ENCODE data around the gene WFIKKN2.

The WFIKKN2 gene, protein sequence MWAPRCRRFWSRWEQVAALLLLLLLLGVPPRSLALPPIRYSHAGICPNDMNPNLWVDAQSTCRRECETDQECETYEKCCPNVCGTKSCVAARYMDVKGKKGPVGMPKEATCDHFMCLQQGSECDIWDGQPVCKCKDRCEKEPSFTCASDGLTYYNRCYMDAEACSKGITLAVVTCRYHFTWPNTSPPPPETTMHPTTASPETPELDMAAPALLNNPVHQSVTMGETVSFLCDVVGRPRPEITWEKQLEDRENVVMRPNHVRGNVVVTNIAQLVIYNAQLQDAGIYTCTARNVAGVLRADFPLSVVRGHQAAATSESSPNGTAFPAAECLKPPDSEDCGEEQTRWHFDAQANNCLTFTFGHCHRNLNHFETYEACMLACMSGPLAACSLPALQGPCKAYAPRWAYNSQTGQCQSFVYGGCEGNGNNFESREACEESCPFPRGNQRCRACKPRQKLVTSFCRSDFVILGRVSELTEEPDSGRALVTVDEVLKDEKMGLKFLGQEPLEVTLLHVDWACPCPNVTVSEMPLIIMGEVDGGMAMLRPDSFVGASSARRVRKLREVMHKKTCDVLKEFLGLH

DNA sequence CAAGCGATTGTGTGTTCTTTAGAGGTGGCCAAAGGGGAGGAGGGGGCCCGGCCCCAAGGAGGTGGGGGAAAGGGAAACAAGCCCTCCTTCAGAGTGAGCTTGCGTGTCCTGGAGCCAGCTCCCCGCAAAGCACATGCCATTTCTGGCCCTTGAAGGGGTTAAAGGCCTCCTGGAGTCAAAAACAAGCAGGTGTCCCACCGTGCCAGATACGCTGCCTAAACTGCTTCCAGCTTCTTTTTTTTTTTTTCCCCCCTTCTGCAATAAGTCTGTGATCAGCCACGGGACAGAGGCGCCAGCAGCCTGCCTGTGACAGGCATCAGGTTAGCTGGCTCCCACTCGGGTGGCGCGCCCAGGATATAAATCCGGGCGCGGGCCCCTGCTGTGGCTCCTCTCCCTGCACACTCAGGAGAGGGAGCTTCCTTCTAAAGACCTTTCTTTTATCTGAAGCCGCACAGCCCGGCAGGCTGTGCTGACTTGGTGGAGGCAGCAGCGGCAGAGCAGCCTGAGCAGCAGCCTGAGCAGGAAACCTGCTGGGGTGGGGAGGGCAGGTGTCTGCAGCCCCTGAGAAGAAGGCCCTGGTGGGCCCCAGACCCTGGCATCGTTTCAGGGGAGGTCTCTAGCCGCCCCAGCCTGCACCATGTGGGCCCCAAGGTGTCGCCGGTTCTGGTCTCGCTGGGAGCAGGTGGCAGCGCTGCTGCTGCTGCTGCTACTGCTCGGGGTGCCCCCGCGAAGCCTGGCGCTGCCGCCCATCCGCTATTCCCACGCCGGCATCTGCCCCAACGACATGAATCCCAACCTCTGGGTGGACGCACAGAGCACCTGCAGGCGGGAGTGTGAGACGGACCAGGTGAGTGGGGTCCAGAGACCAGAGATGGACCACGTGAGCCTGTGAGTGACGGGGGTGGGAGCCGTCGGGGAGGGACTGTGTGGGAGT lies at the start of gene WFIKKN2:
TSS of gene WFIKKN2 (plus strand) at position 286 of the 934 bp plus-strand sequence. CDS start at position 638, 352 bp downstream.
- TF ChIP-seq, protein P1, sequence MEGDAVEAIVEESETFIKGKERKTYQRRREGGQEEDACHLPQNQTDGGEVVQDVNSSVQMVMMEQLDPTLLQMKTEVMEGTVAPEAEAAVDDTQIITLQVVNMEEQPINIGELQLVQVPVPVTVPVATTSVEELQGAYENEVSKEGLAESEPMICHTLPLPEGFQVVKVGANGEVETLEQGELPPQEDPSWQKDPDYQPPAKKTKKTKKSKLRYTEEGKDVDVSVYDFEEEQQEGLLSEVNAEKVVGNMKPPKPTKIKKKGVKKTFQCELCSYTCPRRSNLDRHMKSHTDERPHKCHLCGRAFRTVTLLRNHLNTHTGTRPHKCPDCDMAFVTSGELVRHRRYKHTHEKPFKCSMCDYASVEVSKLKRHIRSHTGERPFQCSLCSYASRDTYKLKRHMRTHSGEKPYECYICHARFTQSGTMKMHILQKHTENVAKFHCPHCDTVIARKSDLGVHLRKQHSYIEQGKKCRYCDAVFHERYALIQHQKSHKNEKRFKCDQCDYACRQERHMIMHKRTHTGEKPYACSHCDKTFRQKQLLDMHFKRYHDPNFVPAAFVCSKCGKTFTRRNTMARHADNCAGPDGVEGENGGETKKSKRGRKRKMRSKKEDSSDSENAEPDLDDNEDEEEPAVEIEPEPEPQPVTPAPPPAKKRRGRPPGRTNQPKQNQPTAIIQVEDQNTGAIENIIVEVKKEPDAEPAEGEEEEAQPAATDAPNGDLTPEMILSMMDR (IDR thresholded peaks at IDR 0.05; ENCODE audit: insufficient read depth, low read depth, low read length, missing control alignments), result no peak
- no peak for DNase-seq (ENCODE audit: low read depth)
- H3K4me3 ChIP-seq (ENCODE audit: low read length), result no peak within 1 kb of the TSS

DNA sequence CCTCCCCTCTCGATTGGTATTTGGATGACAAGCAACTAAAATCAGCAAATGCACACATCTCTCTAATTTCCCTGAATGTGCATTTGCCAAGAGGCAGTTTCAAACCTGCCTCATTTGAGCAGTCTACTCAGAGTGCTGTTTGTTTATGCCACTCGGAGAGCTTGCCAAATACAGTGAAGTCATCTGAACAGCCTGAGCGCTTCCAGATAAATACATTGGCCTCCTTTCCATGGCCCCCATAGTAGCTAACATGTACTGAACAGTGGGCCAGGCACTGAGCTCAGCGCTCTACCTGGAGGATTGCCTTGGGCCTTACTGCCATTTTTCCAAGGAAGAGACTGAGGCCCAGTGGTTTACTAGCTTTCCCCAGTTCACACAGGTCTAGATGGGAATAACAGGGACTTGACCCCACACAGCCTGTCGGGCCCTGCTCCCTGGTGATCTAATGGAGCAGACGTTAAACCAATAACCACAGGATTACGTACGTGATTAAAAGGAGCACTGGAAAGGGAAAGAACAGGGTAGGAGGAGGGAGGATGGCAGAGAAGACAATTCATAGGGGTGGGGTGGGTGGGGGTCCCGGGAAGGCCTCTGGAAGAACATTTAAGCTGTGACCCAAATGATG lies 49.3 kb upstream of the WFIKKN2 start:
- no peak overlapping the region for H3K4me3 ChIP-seq (ENCODE audit: low read length)
- peak; percentile 85 for DNase-seq (ENCODE audit: low read depth)
- TF ChIP-seq, protein P1 (IDR thresholded peaks at IDR 0.05; ENCODE audit: insufficient read depth, low read depth, low read length, missing control alignments), result no peak

DNA sequence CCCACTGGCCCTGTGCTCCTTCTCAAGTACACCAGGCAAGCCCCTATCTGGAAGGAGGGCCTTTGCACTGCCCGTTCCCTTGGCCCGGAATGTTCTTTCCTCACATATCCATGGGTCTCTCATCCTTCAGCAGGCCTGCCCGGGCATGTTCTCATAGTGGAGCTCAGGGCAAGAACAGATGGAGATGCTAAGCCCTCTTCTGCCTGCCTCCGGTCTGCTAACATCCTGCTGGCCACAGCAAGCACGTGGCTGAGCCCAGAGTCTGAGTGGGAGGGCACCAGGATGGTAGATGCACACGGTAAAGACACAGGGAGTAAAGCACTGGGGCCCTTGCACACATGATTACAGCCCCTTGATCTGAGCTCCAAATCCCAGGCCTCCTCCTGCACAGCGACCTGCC lies 48.3 kb upstream of the WFIKKN2 start:
- no peak overlapping the region for H3K4me3 ChIP-seq (ENCODE audit: low read length)
- TF ChIP-seq, protein P1 (IDR thresholded peaks at IDR 0.05; ENCODE audit: insufficient read depth, low read depth, low read length, missing control alignments), result no peak
- DNase-seq (ENCODE audit: low read depth), result peak; percentile 86

DNA sequence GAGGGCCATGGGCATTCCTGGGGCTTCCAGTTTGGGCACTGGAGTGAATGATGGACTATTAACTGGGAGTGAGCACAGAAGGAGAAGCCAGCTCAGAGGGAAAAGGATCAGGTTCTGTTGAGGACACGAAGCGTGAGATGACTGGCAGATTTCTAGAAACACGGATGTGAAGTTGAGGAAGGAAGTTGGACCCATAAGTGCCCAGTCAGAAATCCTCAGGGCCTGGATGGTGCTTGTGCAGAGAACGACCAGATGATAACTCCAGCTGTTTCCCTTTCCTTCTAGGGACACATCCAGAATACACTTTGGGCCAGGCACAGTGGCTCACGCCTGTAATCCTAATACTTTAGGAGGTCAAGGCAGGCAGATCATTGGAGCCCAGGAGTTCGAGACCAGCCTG lies 44.8 kb upstream of the WFIKKN2 start:
- no peak overlapping the region for H3K4me3 ChIP-seq (ENCODE audit: low read length)
- no peak for DNase-seq (ENCODE audit: low read depth)
- TF ChIP-seq, protein P1 (IDR thresholded peaks at IDR 0.05; ENCODE audit: insufficient read depth, low read depth, low read length, missing control alignments), result no peak

DNA sequence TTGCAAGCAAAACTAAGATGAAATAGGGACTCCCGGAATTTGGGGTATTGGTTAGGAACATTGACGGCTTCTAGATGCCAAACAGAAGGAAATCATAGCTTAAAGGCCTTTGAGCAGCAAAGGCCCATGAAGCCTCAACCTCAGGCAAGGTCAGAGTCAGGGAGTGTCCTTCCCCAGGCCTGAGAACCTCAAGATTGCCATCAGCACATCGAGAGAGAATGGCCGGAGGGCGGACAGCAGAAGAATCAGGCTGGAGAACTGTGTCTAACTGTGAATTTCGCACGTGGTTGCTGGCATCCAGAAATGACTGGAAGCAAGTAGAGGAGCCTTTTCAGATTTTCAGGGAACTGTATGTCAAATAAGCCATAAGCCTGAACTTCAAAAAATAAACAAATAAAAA lies 43.3 kb upstream of the WFIKKN2 start:
- TF ChIP-seq, protein P1 (IDR thresholded peaks at IDR 0.05; ENCODE audit: insufficient read depth, low read depth, low read length, missing control alignments), result no peak
- no peak for DNase-seq (ENCODE audit: low read depth)
- no peak overlapping the region for H3K4me3 ChIP-seq (ENCODE audit: low read length)

DNA sequence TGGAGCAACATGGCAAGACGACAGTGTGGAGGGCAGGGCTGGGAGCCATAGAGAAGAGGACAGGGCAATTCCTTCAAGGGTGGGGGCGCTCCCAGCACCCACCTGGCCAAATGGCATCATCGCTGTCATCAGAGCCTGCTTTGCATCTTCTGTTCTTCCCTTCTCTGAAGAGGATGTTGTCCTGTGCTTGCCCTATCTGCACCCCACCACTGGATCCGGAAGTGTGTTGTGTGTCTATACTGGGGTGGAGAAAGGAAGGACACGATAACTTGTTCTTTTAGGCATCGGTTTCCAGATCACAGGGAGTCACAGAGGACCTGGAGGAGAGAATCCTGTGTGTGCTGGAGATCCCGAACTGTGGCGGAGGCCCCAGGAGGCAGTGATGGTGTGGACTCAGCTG lies 42.4 kb upstream of the WFIKKN2 start:
- no peak for DNase-seq (ENCODE audit: low read depth)
- no peak overlapping the region for H3K4me3 ChIP-seq (ENCODE audit: low read length)
- TF ChIP-seq, protein P1 (IDR thresholded peaks at IDR 0.05; ENCODE audit: insufficient read depth, low read depth, low read length, missing control alignments), result no peak

Measured in epithelial cell of esophagus (primary cell).